Mammary epithelial cell (primary cell): ENCODE measurements around the gene CST7.
"Not testable (repeated sequence)": the region's sequence is repeated elsewhere in the genome, so short reads cannot be mapped to it uniquely, and the experiment has no call there.

Source experiments
- EZH2 ChIP-seq: IDR thresholded peaks from 2 replicates; pipeline ENCODE4 v1.6.1; 2012; ENCODE audit warnings: low read length, inconsistent platforms, borderline replicate concordance
- TF ChIP-seq, protein P1 (sequence below), 2 donors: IDR thresholded peaks in 1 of 2; conservative IDR thresholded peaks in 1 of 2; 2 replicates each; pipeline ENCODE4 v1.5.1; 2011 to 2012; ENCODE audit warnings: inconsistent platforms in 2 of 2, low read length in 2 of 2, mild to moderate bottlenecking in 2 of 2, control low read depth in 1 of 2, low read depth in 1 of 2; ENCODE audit not compliant: insufficient read depth in 1 of 2; ENCODE audit errors: extremely low read depth in 1 of 2

DNA sequence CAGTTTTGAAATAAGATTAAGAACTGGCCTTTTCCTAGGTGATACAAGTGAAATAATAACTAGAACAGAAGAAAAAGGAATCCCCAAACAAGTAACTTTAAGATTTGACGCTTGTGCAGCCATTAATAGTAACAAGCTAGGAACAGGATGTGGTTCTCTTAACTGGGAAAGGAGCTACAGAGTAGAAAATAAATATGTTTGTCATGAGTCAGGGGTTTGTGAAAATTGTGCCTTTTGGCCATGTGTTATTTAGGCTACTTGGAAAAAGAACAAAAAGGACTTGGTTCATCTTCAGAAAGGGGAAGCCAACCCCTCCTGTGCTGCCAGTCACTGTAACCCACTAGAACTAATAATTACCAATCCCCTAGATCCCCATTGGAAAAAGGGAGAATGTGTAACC is 17.2 kb upstream of the CST7 start:
- TF ChIP-seq, protein P1, sequence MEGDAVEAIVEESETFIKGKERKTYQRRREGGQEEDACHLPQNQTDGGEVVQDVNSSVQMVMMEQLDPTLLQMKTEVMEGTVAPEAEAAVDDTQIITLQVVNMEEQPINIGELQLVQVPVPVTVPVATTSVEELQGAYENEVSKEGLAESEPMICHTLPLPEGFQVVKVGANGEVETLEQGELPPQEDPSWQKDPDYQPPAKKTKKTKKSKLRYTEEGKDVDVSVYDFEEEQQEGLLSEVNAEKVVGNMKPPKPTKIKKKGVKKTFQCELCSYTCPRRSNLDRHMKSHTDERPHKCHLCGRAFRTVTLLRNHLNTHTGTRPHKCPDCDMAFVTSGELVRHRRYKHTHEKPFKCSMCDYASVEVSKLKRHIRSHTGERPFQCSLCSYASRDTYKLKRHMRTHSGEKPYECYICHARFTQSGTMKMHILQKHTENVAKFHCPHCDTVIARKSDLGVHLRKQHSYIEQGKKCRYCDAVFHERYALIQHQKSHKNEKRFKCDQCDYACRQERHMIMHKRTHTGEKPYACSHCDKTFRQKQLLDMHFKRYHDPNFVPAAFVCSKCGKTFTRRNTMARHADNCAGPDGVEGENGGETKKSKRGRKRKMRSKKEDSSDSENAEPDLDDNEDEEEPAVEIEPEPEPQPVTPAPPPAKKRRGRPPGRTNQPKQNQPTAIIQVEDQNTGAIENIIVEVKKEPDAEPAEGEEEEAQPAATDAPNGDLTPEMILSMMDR (conservative IDR thresholded peaks at IDR 0.05 in 1 of 2, IDR thresholded peaks at IDR 0.05 in 1 of 2; ENCODE audit: extremely low read depth in 1 of 2, insufficient read depth in 1 of 2, low read depth in 1 of 2, low read length in 2 of 2): not testable (repeated sequence)
- TF ChIP-seq EZH2: not testable (repeated sequence)
